H7 (cell line): ENCODE measurements around the gene NBPF12. TPM values are rescaled to one million over a fixed set of nuclear protein-coding genes. Genes with fewer than 3 reads are reported as not detected.

Source experiments
- total RNA-seq: library from RNA; depleted of rRNA; stranded (reverse); fragments of >200 nt; shearing (Covaris generic); gene quantifications from 2 replicates; pipeline ENCODE4 v1.2.3, GENCODE V29; 2014; rRNA removed

NBPF12 gene
- total RNA-seq, 1 experiment from 2014 or later: 3.7 TPM

Other genes with a start within 250 kb of the NBPF12 start
- gene PRKAB2, start 234.1 kb downstream of the NBPF12 start, total RNA-seq: 36.0 and 46.0 TPM in 2 replicates